Glutamatergic neuron (in vitro differentiated cells): Measurements from ENCODE around the gene GRK6. TPM values are rescaled to one million over a fixed set of nuclear protein-coding genes. Genes with fewer than 3 reads are reported as not detected.
A peak's percentile ranks its signal among the peaks of the same experiment; 100 is the strongest.

Experiments
- DNase-seq: peaks from one replicate; pipeline ENCODE4 v3.0.0; 2022
- H3K27ac Mint-ChIP-seq: one replicate; pipeline ENCODE4 v1.8.0; 2020; ENCODE audit warnings: mild to moderate bottlenecking, mixed read lengths, inconsistent platforms; ENCODE audit not compliant: unreplicated experiment
- H3K27me3 Mint-ChIP-seq: one replicate; pipeline ENCODE4 v1.8.0; 2020; ENCODE audit warnings: mild to moderate bottlenecking, moderate library complexity, mixed read lengths, inconsistent platforms; ENCODE audit not compliant: unreplicated experiment
- H3K36me3 Mint-ChIP-seq: one replicate; pipeline ENCODE4 v1.8.0; 2020; ENCODE audit warnings: mild to moderate bottlenecking, mixed read lengths, inconsistent platforms; ENCODE audit not compliant: unreplicated experiment
- H3K4me1 Mint-ChIP-seq: one replicate; pipeline ENCODE4 v1.8.0; 2020; ENCODE audit warnings: mild to moderate bottlenecking, low read depth, mixed read lengths, inconsistent platforms; ENCODE audit not compliant: unreplicated experiment
- H3K4me3 Mint-ChIP-seq: one replicate; pipeline ENCODE4 v1.8.0; 2020; ENCODE audit warnings: mild to moderate bottlenecking, mixed read lengths, inconsistent platforms; ENCODE audit not compliant: unreplicated experiment
- H3K9me3 Mint-ChIP-seq: one replicate; pipeline ENCODE4 v1.8.0; 2020; ENCODE audit warnings: mild to moderate bottlenecking, moderate library complexity, mixed read lengths, inconsistent platforms; ENCODE audit not compliant: unreplicated experiment
- total RNA-seq: library from RNA; stranded (reverse); fragmentation: NEBNext Ultra II Directional; extraction: Animal tissue kit (Norgen Biotek cat#: 25700); gene quantifications from one replicate; pipeline ENCODE4 v1.2.1, GENCODE V29; 2021; ENCODE audit not compliant: unreplicated experiment
- TF ChIP-seq, protein P1 (sequence below): fragments of 200-600 bp; sonication (generic); IDR thresholded peaks from one replicate; pipeline ENCODE4 v1.5.0; 2021; ENCODE audit not compliant: partially characterized antibody, unreplicated experiment

GRK6 gene
- total RNA-seq, 1 donor from 2014 or later, result 43.9 TPM

DNA sequence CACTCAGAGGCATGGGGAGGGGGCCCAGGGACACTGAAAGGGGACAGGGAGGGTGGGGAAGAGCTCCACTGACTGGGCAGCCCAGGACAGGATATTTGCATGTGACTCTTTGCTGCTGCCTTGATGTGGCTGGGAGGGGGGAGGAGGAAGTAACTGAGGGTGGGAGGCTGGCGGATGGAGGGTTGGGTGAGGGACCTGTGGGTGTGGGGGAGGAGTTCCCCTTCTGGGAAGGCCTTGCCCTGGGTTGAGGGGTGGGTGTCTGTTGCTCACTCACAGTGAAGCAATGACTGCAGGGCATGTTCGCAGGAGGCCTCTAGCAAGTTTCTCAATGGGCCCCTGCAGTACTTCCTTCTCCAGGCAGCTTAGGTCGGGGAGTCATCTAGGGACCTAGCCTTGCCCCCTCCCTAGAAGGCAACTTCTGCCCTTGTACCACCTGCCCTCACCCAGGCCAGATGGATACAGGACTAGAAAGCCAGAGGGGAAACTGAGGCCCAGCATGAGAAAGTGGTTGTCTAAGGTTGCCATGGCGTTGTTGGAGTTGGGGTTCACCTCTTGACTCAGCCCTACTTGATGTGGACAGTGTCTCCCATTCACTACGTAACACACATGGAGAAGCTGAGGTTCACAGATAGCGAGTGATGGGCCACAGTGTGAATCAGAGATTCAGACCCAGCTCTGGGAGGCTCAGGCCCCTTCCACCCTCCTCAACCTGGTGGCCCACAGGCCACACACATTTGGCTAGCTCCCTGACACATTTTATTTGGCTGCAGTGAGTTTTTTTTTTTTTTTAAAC lies 3.0 kb downstream of the GRK6 start:
- TF ChIP-seq, protein P1, sequence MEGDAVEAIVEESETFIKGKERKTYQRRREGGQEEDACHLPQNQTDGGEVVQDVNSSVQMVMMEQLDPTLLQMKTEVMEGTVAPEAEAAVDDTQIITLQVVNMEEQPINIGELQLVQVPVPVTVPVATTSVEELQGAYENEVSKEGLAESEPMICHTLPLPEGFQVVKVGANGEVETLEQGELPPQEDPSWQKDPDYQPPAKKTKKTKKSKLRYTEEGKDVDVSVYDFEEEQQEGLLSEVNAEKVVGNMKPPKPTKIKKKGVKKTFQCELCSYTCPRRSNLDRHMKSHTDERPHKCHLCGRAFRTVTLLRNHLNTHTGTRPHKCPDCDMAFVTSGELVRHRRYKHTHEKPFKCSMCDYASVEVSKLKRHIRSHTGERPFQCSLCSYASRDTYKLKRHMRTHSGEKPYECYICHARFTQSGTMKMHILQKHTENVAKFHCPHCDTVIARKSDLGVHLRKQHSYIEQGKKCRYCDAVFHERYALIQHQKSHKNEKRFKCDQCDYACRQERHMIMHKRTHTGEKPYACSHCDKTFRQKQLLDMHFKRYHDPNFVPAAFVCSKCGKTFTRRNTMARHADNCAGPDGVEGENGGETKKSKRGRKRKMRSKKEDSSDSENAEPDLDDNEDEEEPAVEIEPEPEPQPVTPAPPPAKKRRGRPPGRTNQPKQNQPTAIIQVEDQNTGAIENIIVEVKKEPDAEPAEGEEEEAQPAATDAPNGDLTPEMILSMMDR, result no peak
- Mint-ChIP-seq H3K4me3 (peak overlapping the region; percentile 11), H3K4me1 (peaks cover 10% of the 10 kb centered on the region), H3K36me3 (no peaks in the 10 kb centered on the region), H3K27me3 (peaks cover 10% of the 10 kb centered on the region), H3K9me3 (peaks cover 6% of the 10 kb centered on the region), H3K27ac (no peak overlapping the region)
- DNase-seq, result no peak

- H3K27ac Mint-ChIP-seq, result peak overlapping the region; percentile 14
- peaks cover 5% of the 10 kb centered on the region for H3K9me3 Mint-ChIP-seq
- peaks cover 7% of the 10 kb centered on the region for H3K4me1 Mint-ChIP-seq
- no peaks in the 10 kb centered on the region for H3K36me3 Mint-ChIP-seq
- H3K27me3 Mint-ChIP-seq, result peaks cover 10% of the 10 kb centered on the region
- peak overlapping the region; percentile 11 for H3K4me3 Mint-ChIP-seq
- TF ChIP-seq, protein P1, result no peak
- no peak for DNase-seq
Measured at GRCh38 chr5:177430140-177430951, 3.9 kb downstream of the GRK6 start.

DNA sequence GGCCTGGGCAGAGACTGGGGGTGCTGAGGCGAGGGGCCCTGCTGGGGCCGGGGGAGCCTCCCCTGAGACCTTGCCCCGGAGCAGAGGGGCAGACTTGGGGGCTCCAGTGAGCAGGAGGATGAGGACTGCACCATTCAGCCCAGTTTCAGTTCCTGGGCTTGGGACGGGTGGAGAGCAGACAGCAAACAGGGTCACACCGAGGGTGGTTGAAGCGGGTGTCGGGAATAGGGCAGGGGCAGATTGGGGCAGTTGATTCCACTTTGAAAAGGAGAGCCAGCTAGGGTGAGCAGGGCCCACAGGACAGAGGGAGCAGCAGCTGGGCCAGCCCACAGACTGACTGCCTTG lies 4.5 kb downstream of the GRK6 start:
- TF ChIP-seq, protein P1, result no peak
- Mint-ChIP-seq H3K4me3 (no peak overlapping the region), H3K36me3 (no peaks in the 10 kb centered on the region), H3K9me3 (peaks cover 5% of the 10 kb centered on the region), H3K27me3 (peaks cover 10% of the 10 kb centered on the region), H3K27ac (no peak overlapping the region), H3K4me1 (peaks cover 5% of the 10 kb centered on the region)
- DNase-seq, result no peak

GRCh38 chr5:177431317-177432142 lies 5.1 kb downstream of the GRK6 start:
- Mint-ChIP-seq H3K9me3 (no peaks in the 10 kb centered on the region), H3K4me1 (peaks cover 5% of the 10 kb centered on the region), H3K27me3 (peaks cover 5% of the 10 kb centered on the region), H3K27ac (no peak overlapping the region), H3K4me3 (no peak overlapping the region), H3K36me3 (no peaks in the 10 kb centered on the region)
- TF ChIP-seq, protein P1, result no peak
- no peak for DNase-seq
